ENCODE data around the gene PCBP3.
"Not testable (repeated sequence)": the region's sequence is repeated elsewhere in the genome, so short reads cannot be mapped to it uniquely, and the experiment has no call there.

Gene PCBP3

GRCh38 chr21:45613881-45614280 is 29.6 kb upstream of the PCBP3 start:
- DNase-seq: no peak

GRCh38 chr21:45615145-45615711 is 28.3 kb upstream of the PCBP3 start:
- no peak for DNase-seq

GRCh38 chr21:45617021-45617921 is 26.3 kb upstream of the PCBP3 start:
- no peak for DNase-seq

DNA sequence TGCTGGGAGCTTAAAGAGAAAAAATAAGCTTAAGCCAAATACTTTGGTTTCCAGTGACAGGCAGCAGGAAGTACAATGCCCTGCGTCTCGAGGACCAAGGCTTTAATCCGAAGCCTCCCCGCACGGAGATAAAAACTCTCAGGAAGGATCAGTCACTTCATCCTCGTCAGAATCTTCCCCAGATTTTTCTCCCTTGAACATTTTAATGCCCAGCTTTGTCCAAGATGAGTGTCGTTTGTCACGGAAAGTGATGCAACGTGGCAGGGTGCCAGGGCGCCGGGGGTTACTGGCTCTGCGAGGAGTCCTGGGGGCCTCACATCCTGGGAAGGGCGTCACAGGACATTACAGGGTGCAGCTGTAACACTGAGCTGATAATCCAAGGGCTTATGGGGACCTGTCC is 25.2 kb upstream of the PCBP3 start:
- DNase-seq: no peak

GRCh38 chr21:45618846-45619485 is 24.6 kb upstream of the PCBP3 start:
- DNase-seq: no peak

- no peak for DNase-seq
These were observed 23.2 kb upstream of the PCBP3 start for GRCh38 chr21:45620201-45620923.

DNA sequence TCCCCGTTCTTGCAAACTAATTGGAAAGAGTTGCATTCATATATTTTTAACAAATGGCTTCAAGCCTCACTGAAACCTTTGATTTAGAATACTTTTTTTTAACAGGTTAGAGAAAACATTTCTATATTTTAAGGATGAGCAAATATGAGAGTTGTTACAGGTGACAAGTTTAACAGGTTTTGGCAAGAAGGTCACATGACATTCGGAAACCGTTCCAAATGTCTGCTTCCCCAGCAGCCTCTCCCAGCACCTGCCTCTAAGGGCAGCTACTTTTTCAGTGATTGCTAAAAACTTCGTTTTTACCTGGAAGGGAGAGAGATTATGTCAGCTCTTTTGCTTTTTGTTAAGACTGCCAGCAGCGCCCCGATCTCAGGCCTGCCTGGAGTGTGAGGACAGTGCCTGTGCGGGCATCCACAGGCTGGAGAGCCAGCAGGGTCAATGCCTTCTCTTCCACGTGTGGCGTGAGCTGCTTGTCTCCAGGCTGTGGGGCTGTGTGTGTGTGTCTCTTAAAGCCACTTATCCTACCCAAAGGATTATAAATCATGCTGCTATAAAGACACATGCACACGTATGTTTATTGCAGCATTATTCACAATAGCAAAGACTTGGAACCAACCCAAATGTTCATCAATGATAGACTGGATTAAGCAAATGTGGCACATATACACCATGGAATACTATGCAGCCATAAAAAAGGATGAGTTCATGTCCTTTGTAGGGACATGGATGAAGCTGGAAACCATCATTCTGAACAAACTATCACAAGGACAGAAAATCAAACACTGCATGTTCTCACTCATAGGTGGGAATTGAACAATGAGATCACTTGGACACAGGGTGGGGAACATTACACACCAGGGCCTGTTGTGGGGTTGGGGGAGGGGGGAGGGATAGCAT is 21.8 kb upstream of the PCBP3 start:
- DNase-seq: not testable (repeated sequence)

DNA sequence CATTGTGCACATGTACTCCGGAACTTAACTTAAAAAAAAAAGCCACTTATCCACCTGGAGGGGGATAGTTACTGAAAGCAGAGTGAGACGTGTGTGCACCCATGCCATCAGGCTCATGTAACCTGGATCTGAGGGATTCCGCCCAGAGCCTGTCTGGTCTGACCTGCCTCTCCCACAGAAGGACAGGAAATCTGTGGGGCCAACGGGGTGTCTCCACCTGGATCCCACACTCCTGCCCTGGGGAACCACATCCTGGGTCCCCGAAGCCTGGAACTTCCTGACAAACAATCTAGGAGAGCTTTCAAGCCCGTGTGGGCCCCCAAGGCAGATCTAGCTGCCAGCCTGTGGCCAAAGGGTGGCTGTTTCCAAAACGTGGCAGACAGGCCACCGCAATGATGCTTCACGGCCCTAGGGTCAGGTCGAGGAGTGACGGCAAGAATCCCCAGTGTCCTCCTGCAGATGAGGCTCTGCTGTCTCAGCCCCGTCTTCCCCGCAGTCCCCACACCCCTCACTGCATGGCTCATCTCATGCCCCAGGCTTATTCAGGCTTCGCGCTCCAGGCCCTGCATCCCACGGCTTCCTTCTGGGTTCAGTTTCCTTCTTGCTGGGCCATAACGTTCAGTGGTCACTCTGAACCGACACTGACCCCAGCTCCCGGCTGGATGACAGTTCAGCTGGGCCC is 21.0 kb upstream of the PCBP3 start:
- no peak for DNase-seq

DNA sequence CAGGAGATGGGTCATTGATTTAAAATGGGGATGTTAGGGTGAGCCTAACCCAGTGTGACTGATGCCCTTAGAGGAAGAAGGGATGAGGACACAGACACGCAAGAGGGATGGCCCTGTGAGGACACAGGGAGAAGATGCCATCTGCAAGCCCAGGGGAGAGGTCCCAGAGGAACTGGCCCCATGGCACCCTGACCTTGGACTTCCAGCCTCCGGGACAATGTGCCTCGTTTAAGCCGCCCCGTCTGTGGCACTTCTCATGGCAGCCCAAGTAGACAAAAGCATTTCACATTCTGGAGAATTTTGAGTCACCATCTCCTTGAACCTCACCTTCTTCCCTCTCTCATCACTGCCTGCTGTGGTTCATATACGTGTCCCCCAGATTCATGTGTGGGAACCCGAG is 20.1 kb upstream of the PCBP3 start:
- DNase-seq: no peak

GRCh38 chr21:45626127-45626526 is 17.4 kb upstream of the PCBP3 start:
- not testable (repeated sequence) for DNase-seq

DNA sequence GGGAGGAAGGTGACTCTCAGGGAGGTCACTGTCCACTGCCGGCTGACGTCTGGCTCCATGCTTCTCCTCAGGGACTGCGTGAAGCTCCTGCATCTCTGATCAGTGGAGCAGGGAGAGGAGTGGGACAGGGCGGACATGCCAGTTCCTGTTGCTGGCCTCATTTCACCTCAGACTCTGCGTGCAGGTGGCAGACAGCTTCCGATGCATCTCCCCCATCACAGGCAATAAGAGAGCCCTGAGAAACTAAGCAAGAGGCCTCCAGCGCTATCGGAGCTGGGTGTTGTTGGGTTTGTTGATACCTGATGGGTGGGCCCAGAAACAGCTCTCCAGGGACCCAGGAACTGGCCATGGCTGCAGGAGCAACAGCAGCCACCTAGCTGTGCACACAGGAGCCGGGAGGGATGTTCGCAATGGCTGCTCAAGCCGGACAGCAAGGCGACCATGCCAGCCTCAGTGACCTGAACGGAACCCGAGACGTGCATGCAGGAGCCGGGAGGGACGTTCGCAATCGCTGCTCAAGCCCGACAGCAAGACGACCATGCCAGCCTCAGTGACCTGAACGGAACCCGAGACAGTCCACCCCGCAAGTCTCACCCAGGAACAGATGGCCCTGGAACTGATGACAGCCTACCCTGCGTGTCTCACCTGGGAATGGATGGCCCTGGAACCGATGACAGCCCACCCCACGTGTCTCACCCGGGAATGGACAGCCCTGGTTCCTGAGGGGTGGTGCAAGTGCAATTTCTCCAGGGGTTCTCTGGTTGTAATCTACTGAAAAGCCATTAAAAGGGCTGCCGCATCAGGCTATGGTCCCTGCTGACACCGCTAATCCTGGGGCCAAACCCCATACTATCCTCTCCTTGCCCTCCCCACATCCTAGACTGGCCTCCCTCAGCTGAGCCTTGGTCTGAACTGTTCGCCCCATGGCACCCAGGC is 14.2 kb upstream of the PCBP3 start:
- no peak for DNase-seq

DNA sequence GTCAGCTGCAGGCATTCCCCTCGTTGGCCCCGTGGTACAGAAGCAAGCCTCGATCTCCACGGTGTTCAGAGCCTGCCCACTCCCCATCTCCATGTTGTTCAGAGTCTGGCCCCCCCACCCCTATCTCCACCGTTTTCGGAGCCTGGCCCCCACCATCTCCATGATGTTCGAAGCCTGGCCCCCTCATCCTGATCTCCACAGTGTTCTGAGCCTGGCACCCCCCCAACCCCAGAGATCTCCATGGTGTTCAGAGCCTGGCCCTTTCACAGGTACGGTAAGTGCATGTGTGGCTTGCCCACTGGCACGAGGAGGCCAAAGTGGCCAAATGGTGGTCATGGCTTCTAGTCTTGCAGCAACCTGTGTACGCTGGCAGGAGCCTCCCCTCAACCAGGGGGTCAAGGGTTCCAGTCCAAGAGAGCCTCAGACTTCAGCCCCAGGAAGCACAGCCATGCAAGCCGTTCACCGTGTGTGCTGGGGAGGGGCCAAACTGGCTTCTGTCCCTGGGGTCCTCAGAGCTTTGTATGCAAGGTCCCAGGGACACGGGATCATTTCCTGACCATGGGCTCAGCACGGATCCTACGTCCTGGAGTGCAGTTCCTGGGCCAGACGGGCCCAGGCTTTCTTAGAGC is 13.3 kb upstream of the PCBP3 start:
- DNase-seq: no peak

DNA sequence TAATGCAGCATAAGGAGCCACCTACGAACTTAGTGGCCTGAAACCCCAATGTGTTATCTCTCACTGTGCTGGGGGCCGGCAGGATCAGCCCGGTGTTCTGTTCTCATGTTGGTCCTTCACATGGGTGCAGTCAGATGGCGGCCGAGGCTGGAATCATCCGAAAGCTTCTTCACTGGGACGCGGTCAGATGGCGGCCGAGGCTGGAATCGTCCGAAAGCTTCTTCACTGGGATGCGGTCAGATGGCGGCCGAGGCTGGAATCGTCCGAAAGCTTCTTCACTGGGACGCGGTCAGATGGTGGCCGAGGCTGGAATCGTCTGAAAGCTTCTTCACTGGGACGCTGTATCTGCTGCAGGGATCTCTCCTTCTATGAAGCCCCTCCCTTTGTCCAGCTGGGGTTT is 12.6 kb upstream of the PCBP3 start:
- no peak for DNase-seq

GRCh38 chr21:45631540-45631939 is 12.0 kb upstream of the PCBP3 start:
- DNase-seq: no peak

- no peak for DNase-seq
These were observed 11.4 kb upstream of the PCBP3 start for GRCh38 chr21:45632160-45632559.

DNA sequence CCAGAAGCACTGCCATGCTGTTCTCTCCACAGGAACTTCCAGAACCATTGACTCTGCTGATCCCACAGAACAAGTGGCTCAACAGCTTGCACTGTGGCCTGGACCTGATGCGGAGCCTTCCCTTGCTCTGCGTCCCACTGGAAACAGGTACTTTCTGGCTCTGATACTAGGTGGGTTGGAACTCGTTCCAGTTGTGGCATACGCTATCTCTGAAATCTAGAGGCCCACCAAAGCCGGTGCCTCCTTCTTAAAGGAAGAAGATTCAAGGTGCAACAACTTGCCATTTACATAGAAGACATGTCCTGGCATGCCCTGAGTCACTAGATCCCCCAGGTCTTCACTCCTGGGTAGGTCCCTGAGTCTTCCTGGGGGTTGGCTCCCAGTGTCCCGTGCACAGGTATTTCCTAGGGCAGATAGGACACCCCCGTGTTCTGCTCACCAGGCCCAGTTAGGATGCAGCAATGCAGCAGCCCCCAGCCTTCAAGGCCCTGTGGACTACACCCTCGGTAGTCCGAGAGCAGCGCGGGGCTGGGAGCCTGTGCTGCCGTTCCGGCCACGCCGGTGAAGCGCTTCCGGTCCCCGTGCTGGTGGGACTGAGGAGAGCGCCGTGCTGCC is 10.8 kb upstream of the PCBP3 start:
- DNase-seq: no peak

- DNase-seq: no peak
These were observed 8.9 kb upstream of the PCBP3 start for GRCh38 chr21:45634511-45635183.

DNA sequence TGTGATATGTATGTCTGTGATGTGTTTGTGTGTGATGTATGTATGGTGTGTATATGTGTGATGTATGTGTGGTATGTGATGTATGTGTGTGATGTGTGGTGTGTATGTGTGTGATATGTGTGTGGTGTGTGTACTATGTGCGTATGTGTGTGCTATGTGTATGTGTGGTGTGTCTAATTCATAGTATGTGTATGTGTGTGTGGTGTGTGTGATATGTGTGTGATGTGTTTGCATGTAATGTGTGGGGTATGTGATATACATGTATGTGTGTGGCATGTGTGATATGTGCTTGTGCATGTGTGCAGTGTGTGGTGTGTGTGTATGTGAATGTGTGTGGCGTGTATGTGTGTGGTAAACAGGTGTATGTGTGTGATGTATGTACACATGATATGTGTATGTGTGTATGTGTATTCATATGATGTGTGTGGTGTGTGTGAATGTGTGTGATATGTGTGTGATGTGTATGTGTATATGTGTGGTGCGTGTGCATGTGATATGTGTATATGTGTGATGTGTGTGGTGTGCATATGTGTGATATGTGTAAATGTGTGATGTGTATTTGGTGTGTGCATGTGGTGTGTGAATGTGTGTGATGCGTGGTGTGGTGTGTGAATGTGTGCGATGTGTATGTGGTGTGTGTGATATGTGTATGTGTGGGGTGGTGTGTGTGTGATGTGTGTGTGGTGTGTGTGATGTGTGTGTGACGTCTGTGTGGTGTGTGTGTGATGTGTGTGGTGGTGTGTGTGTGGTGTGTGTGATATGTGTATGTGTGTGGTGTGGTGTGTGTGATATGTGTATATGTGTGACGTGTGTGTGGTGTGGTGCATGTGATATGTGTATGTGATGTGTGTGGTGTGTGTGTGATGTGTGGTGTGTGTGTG is 8.0 kb upstream of the PCBP3 start:
- no peak for DNase-seq

Data from cerebellar nuclear complex (tissue), 1 donor.